Common myeloid progenitor, CD34-positive (primary cell): ENCODE measurements around the gene PSRC1.

Source experiments
- CTCF ChIA-PET: fragments of 350-600 bp; sonication (Branson Sonifier 250); formaldehyde crosslinking; loops from one replicate; lab custom pipeline; 2021; ENCODE audit warnings: antibody characterized with exemption; lab: Charles Lee
- POLR2A ChIA-PET: fragments of 350-600 bp; sonication (Branson Sonifier 250); formaldehyde crosslinking; loops from one replicate; lab custom pipeline; 2021; ENCODE audit warnings: antibody characterized with exemption; lab: Charles Lee
- DNase-seq, 3 donors: peaks; one replicate each; pipeline versions ENCODE4 v3.0.0 to v3.0.0-alpha.2; 2013
- H3K27ac ChIP-seq, 2 experiments: 1 replicate in 1 of 2; 2 replicates in 1 of 2; pipeline ENCODE4 v1.7.0; 2013; ENCODE audit warnings: inconsistent platforms in 2 of 2, low read length in 2 of 2, mild to moderate bottlenecking in 2 of 2, low read depth in 1 of 2, moderate library complexity in 1 of 2; ENCODE audit not compliant: severe bottlenecking in 2 of 2, insufficient read depth in 1 of 2, poor library complexity in 1 of 2
- H3K27me3 ChIP-seq, 5 experiments: replicated peaks in 2 of 5; 1 replicate in 3 of 5; 2 replicates in 2 of 5; pipeline versions ENCODE4 v1.6.1 to v1.7.0; 2013; ENCODE audit warnings: low read length in 4 of 5, mild to moderate bottlenecking in 2 of 5, moderate library complexity in 2 of 5, inconsistent platforms in 1 of 5; ENCODE audit not compliant: insufficient read depth in 5 of 5, control insufficient read depth in 4 of 5
- H3K36me3 ChIP-seq, 4 experiments: 1 replicate in 2 of 4; 2 replicates in 2 of 4; pipeline versions ENCODE4 v1.6.1 to v1.7.0; 2013; ENCODE audit warnings: low read length in 3 of 4, control low read depth in 1 of 4, mild to moderate bottlenecking in 1 of 4; ENCODE audit not compliant: control insufficient read depth in 4 of 4, insufficient read depth in 4 of 4
- H3K4me1 ChIP-seq, 4 experiments: 1 replicate in 3 of 4; 2 replicates in 1 of 4; pipeline versions ENCODE4 v1.6.1 to v1.7.1; 2013; ENCODE audit warnings: low read length in 3 of 4, mild to moderate bottlenecking in 3 of 4, control low read depth in 1 of 4, inconsistent platforms in 1 of 4, moderate library complexity in 1 of 4; ENCODE audit not compliant: control insufficient read depth in 4 of 4, insufficient read depth in 4 of 4; ENCODE audit errors: control extremely low read depth in 1 of 4
- H3K4me3 ChIP-seq, 7 experiments: 1 replicate in 4 of 7; 2 replicates in 3 of 7; pipeline versions ENCODE4 v1.5.1 to v1.7.0; 2013; ENCODE audit warnings: mild to moderate bottlenecking in 7 of 7, low read length in 6 of 7, moderate library complexity in 6 of 7, inconsistent platforms in 2 of 7, low read depth in 2 of 7, control low read depth in 1 of 7; ENCODE audit not compliant: insufficient read depth in 4 of 7, control insufficient read depth in 1 of 7; ENCODE audit errors: extremely low read depth in 1 of 7
- H3K9me3 ChIP-seq, 5 experiments: 1 replicate in 4 of 5; 2 replicates in 1 of 5; pipeline versions ENCODE4 v1.6.1 to v1.7.1; 2013; ENCODE audit warnings: low read length in 4 of 5, mild to moderate bottlenecking in 2 of 5, inconsistent platforms in 1 of 5, low read depth in 1 of 5, moderate library complexity in 1 of 5; ENCODE audit not compliant: control insufficient read depth in 4 of 5, insufficient read depth in 2 of 5; ENCODE audit errors: control extremely low read depth in 1 of 5
- WGBS: methylation state at CpG from one replicate; pipeline ENCODE4 v1.1.5; 2013; ENCODE audit not compliant: insufficient coverage; 5-methylcytosine and 5-hydroxymethylcytosine counted together

PSRC1 gene

DNA sequence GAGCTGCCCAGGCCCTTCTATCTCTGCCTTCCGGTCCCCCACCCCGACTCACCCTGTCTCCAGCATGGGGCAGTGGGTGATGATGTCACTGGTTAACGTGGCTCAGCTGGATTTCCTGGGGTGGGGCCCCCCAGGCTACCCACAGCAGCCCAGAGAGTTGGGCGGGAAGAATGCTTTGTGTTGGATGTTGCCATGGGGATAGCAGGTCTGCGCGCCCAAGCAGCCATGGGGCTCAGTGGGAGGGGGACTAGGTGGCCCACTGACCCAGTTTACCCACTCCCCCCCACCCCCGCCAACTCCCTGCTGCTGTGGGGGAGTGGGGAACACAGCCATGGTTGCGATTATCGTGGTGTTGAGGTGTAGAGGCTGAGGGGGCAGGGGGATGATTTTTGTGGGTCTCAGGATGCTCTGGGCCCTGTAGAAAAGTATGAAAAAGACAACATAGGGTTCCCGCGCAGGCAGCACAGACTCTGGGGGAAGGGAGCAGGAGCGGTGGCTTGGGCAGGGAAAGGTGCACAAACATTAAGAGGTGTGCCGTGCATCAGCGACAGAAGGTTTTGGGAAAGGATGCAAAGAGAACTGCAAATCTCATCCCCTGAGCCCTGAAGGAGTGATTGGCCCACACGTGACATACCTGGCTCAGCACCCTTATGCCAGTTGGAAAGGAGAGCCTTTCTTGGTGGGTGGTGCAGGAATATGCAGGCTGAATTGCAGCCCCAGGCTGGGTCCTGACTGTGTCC, 25.1 kb downstream of the PSRC1 start:
- H3K4me1 ChIP-seq = no peaks in the 10 kb centered on the region
- POLR2A ChIA-PET = no interaction called here
- peaks cover 0 to 54% (median 10%) of the 10 kb centered on the region in 5 experiments for H3K27me3 ChIP-seq
- WGBS = 99% methylated on average over 6 of the region's 15 CpGs
- DNase-seq = no peak
- H3K27ac ChIP-seq = no peak overlapping the region
- no peak overlapping the region for H3K4me3 ChIP-seq
- H3K9me3 ChIP-seq = no peaks in the 10 kb centered on the region
- CTCF ChIA-PET = interaction anchor here (0.8 to 1.0 kb wide), 2 partner anchors 41 to 141 kb away, joined by 3 read pairs; no protein-coding TSS in a partner anchor
- H3K36me3 ChIP-seq = no peaks in the 10 kb centered on the region

DNA sequence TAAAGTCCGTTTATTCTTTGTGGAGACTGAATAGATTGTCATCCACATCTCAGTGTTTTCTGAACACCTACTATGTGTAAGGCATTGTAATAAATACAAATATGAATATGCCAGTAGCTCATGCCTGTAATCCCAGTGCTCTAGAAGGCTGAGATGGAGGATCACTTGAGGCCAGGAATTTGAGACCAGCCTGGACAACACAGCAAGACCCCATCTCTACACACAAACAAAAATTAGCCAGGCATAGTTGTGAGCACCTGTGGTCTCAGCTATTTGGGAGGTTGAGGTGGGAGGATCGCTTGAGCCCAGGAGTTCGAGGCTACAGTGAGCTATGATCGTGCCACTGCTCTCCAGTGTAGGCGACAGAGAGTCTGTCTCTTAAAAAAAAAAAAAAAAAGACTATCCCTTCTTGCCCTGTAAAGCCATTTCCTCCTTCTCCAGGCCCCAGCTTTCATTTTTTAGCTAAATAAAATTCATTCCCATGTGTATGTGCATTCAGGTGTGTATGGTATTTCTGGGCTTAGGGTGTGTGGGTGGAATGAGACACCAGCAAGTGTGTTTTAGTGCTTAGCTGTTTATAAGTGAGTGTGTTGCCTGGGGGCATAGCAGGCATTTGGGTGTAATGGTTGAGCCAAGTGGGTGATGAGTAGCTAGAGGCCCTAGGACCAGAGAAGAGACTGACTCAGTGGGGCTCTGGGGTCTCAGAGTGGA, 25.8 kb downstream of the PSRC1 start:
- Histone ChIP-seq H3K36me3 (no peaks in the 10 kb centered on the region), H3K27me3 (peaks cover 0 to 54% (median 10%) of the 10 kb centered on the region in 5 experiments), H3K4me1 (no peaks in the 10 kb centered on the region), H3K4me3 (no peak overlapping the region), H3K9me3 (no peaks in the 10 kb centered on the region), H3K27ac (no peak overlapping the region)
- WGBS = no CpG with 5 or more reads among the region's 5 CpGs
- ChIA-PET CTCF (interaction anchor here (0.6 to 1.0 kb wide), 4 partner anchors 17 to 142 kb away, joined by 3 read pairs; no protein-coding TSS in a partner anchor), POLR2A (no interaction called here)
- no peak for DNase-seq

DNA sequence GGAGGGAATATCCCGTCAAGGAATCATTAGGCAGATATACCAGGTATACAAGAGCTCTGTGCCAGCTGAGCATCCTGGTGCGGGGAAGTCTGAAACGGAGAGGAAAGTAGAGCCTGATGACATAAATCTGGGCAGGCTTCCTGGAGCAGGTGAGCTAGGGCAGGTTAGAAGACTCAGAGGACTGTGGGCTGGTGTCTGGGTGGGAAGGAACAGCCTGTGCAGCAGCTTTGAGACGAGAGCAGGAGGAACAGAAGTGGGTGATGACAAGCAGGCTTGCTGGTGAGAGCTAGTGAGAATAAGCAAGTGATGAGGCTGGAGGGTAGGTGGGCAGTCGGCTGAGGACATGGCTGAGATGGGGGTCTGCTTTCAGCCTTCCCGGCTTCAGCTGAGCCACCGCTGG, 26.9 kb downstream of the PSRC1 start:
- no peak for DNase-seq
- ChIA-PET POLR2A (no interaction called here), CTCF (no interaction called here)
- Histone ChIP-seq H3K36me3 (no peaks in the 10 kb centered on the region), H3K4me3 (no peak overlapping the region), H3K27ac (no peak overlapping the region), H3K27me3 (peaks cover 0 to 59% (median 15%) of the 10 kb centered on the region in 5 experiments), H3K4me1 (no peaks in the 10 kb centered on the region), H3K9me3 (peaks cover 0 to 2% (median 0%) of the 10 kb centered on the region in 5 experiments)
- 95% methylated on average over 6 of the region's 7 CpGs for WGBS

DNA sequence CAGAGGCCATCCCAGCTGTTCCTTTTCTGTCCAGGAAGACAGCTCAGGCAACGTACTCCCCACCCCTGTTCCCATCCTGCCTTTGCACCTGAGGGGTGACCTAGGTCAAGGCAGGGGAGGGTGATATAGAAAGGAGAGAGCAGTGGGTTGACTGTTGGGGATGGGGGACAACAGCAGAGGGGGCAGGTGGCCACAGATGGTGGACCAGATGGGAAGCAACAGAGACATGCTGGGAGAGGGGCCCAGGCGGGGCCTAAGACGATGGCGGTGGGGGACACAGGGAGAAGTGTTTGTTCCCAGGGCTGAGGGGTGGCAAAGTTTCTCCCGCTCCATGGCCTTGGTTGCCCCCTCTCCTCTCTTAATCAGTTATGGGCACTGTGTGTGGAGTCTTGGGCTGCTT, 27.3 kb downstream of the PSRC1 start:
- no peaks in the 10 kb centered on the region for H3K4me1 ChIP-seq
- no peak overlapping the region for H3K4me3 ChIP-seq
- 96% methylated on average over 3 of the region's 5 CpGs for WGBS
- no peak for DNase-seq
- peaks cover 0 to 2% (median 0%) of the 10 kb centered on the region in 5 experiments for H3K9me3 ChIP-seq
- ChIA-PET POLR2A (no interaction called here), CTCF (interaction anchor here (1.2 to 2.7 kb wide), 2 partner anchors 21 to 142 kb away, joined by 3 to 8 read pairs; partner anchors contain the start of gene SORT1)
- H3K27ac ChIP-seq = no peak overlapping the region
- no peaks in the 10 kb centered on the region for H3K36me3 ChIP-seq
- H3K27me3 ChIP-seq = peaks cover 0 to 63% (median 19%) of the 10 kb centered on the region in 5 experiments

DNA sequence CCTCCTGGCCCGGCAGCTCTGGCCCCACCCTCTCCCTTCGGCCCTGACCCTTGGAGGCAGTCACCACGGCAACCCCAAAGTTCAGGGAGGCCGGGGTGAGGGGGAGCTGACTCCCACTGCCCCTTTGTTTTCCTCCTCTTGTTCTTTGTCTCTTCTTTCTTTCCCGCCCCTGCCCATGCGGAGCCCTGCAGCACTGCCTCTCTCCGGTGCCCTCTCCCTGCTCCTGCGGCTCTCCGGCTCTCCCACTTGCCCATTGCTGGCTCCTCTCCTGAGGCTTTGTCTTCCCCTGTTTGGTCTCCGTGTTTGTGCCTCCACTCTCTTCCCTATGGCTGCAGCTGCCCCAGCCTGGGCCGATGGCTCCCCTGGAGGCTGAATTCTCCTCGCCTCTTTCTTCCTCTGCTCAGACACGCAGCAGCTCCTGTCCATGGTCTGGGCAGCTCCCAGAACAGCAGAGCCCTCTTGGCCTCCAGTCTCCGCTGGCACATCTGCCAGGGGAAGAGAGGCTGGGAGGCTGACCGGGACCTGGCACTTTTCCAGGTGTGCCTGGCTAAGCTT, 27.8 kb downstream of the PSRC1 start:
- Histone ChIP-seq H3K36me3 (no peaks in the 10 kb centered on the region), H3K27ac (no peak overlapping the region)

DNA sequence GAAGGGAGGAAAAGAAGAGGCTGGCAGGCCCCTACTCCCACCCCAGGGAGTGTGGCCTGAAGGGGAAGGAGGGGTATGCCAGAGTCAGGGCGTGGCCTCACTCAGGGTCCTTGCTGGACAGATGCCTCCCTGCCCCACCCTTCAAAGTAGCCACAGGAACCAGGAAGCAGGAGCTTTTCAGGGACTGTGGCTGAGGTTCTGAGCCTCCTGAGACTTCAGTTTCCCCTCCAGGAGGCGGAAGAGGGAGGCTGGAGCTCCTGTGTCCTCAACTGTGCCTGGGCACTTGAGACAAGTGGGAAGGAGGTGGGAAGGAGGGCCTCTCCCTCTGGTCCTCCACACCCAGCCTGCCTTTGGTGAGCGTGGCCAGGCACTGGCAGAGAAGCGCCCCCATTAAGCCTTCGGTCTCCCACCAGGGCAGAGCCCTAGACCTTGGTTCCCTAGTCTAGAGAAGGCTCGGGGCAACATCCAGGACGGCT, 28.3 kb downstream of the PSRC1 start:
- H3K9me3 ChIP-seq = peaks cover 0 to 2% (median 0%) of the 10 kb centered on the region in 5 experiments
- H3K27me3 ChIP-seq = peaks cover 0 to 72% (median 20%) of the 10 kb centered on the region in 5 experiments
- no peak overlapping the region for H3K27ac ChIP-seq
- peaks cover 0 to 8% (median 3%) of the 10 kb centered on the region in 4 experiments for H3K4me1 ChIP-seq
- H3K4me3 ChIP-seq = no peak overlapping the region
- ChIA-PET CTCF (interaction anchor here (1.0 to 2.8 kb wide), 4 partner anchors 8 to 143 kb away, joined by 3 to 15 read pairs (median 6); partner anchors contain the start of gene SORT1), POLR2A (interaction anchor here (0.6 kb wide), 1 partner anchor 292 kb away, joined by 12 read pairs; no protein-coding TSS in a partner anchor)
- no peaks in the 10 kb centered on the region for H3K36me3 ChIP-seq
- 98% methylated on average over 4 of the region's 7 CpGs for WGBS
- no peak for DNase-seq

More for the DNA sequence above, 27.8 kb downstream of the PSRC1 start:
- WGBS = 84% methylated on average over 12 of the region's 15 CpGs
- H3K4me3 ChIP-seq = no peak overlapping the region
- CTCF ChIA-PET = interaction anchor here (1.2 to 2.8 kb wide), 3 partner anchors 8 to 143 kb away, joined by 3 to 15 read pairs (median 8); partner anchors contain the start of gene SORT1
- POLR2A ChIA-PET = interaction anchor here (0.6 kb wide), 1 partner anchor 292 kb away, joined by 12 read pairs; no protein-coding TSS in a partner anchor
- peaks cover 0 to 3% (median under 1%) of the 10 kb centered on the region in 4 experiments for H3K4me1 ChIP-seq
- peaks cover 0 to 2% (median 0%) of the 10 kb centered on the region in 5 experiments for H3K9me3 ChIP-seq
- no peak for DNase-seq
- H3K27me3 ChIP-seq = peaks cover 0 to 68% (median 18%) of the 10 kb centered on the region in 5 experiments
